K562 (cell line): Measurements from ENCODE around the gene ARHGAP18. TPM values are rescaled to one million over a fixed set of nuclear protein-coding genes. Genes with fewer than 3 reads are reported as not detected.

Experiments
- ATAC-seq: fragments of 200-7000 bp; cut with Tn5 transposase; 3 replicates; pipeline ENCODE4 v1.9.1; 2020; ENCODE audit warnings: moderate library complexity
- BruUV-seq: library from RNA; stranded (reverse); fragments of 400-500 nt; replicated peaks from 2 replicates; lab custom pipeline; 2021; lab: Mats Ljungman, UMichigan
- CTCF ChIA-PET: fragments of 300-600 bp; formaldehyde crosslinking; extraction: SDS; loops from one replicate; lab custom pipeline; 2021; ENCODE audit warnings: low intra/inter-chr PET ratio; lab: Yijun Ruan, JAX
- POLR2A ChIA-PET: fragments of 300-600, 350-650 bp; sonication (Branson Sonifier 250); formaldehyde crosslinking; extraction: SDS; loops from one replicate; lab custom pipeline; 2021; ENCODE audit warnings: antibody characterized with exemption, inconsistent platforms; lab: Yijun Ruan, JAX
- DNase-seq, 4 experiments: peaks; one replicate each; pipeline versions ENCODE4 v3.0.0 to v3.0.0-alpha.2; 2011 to 2018; ENCODE audit warnings: low spot score in 3 of 4, mixed read lengths in 3 of 4; ENCODE audit errors: extremely low read depth in 1 of 4
- FAIRE-seq: peaks from 2 replicates; lab custom pipeline; 2011; peaks lifted over from hg19 to GRCh38; lab: Jason Lieb, UNC
- H2AFZ ChIP-seq: 2 replicates; pipeline ENCODE4 v1.6.0; 2011; ENCODE audit warnings: low read depth, low read length, control low read depth, inconsistent platforms
- H3K27ac ChIP-seq: fragments of 200-600 bp; 3 replicates; pipeline ENCODE4 v1.8.0; 2011; ENCODE audit warnings: low read depth, mild to moderate bottlenecking, control low read depth, inconsistent platforms, low read length, moderate library complexity, mixed read lengths; ENCODE audit errors: extremely low read depth
- H3K27me3 ChIP-seq, 2 experiments: fragments of 300-600 bp in 1 of 2; 2 replicates in 1 of 2; 3 replicates in 1 of 2; pipeline versions ENCODE4 v1.6.0 to v1.8.0; 2011; ENCODE audit warnings: inconsistent platforms in 2 of 2, low read length in 2 of 2, mild to moderate bottlenecking in 1 of 2, mixed read lengths in 1 of 2, moderate library complexity in 1 of 2; ENCODE audit not compliant: control insufficient read depth in 2 of 2, insufficient read depth in 2 of 2
- H3K36me3 ChIP-seq: fragments of 300-600 bp; 3 replicates; pipeline ENCODE4 v1.8.0; 2011; ENCODE audit warnings: mild to moderate bottlenecking, low read length, inconsistent platforms; ENCODE audit not compliant: control insufficient read depth, insufficient read depth
- H3K4me1 ChIP-seq, 2 experiments: fragments of 200-600 bp in 1 of 2; replicated peaks in 1 of 2; 2 replicates in 1 of 2; 3 replicates in 1 of 2; pipeline versions ENCODE4 v1.5.1 to v1.8.0; 2011; ENCODE audit warnings: inconsistent platforms in 2 of 2, low read length in 2 of 2, mild to moderate bottlenecking in 1 of 2, mixed read lengths in 1 of 2, moderate library complexity in 1 of 2; ENCODE audit not compliant: control insufficient read depth in 2 of 2, insufficient read depth in 2 of 2
- H3K4me2 ChIP-seq: 2 replicates; pipeline ENCODE4 v1.6.1; 2011; ENCODE audit warnings: low read length, control low read depth, inconsistent platforms, mixed read lengths; ENCODE audit not compliant: insufficient read depth
- H3K4me3 ChIP-seq: fragments of 200-600 bp; sonication (generic), shearing (Covaris generic); 2 replicates; pipeline ENCODE4 v1.5.1; 2016; ENCODE audit warnings: control low read depth, inconsistent platforms
- H3K79me2 ChIP-seq: fragments of 200-600 bp; 3 replicates; pipeline ENCODE4 v1.8.0; 2011; ENCODE audit warnings: low read length, inconsistent platforms; ENCODE audit not compliant: control insufficient read depth, insufficient read depth
- H3K9ac ChIP-seq, 2 experiments: 2 replicates each; pipeline versions ENCODE4 v1.6.0 to v1.6.1; 2011; ENCODE audit warnings: low read depth in 2 of 2, low read length in 2 of 2, control low read depth in 1 of 2, inconsistent platforms in 1 of 2, mild to moderate bottlenecking in 1 of 2, mixed read lengths in 1 of 2; ENCODE audit not compliant: insufficient read depth in 1 of 2
- H3K9me1 ChIP-seq: one replicate; pipeline ENCODE4 v1.6.0; 2011; ENCODE audit warnings: inconsistent platforms, mild to moderate bottlenecking, low read length, moderate library complexity; ENCODE audit not compliant: control insufficient read depth, insufficient read depth
- H3K9me3 ChIP-seq: replicated peaks from 2 replicates; pipeline ENCODE4 v1.5.1; 2011; ENCODE audit warnings: low read depth, low read length, inconsistent platforms; ENCODE audit not compliant: control insufficient read depth, insufficient read depth
- H4K20me1 ChIP-seq: replicated peaks from 2 replicates; pipeline ENCODE4 v1.6.1; 2011; ENCODE audit warnings: low read length, inconsistent platforms, mixed read lengths; ENCODE audit not compliant: control insufficient read depth, insufficient read depth
- GATAD2B ChIP-seq: fragments of 450-650 bp; IDR thresholded peaks from 2 replicates; pipeline ENCODE4 v1.6.1; 2017; ENCODE audit warnings: mild to moderate bottlenecking, borderline replicate concordance
- RBM25 ChIP-seq: fragments of 200-400 bp; formaldehyde crosslinking; IDR thresholded peaks from 2 replicates; pipeline ENCODE4 v1.6.1; 2018; ENCODE audit warnings: low read length, low read depth, moderate library complexity; ENCODE audit not compliant: severe bottlenecking
- ZBTB17 ChIP-seq: fragments of 450-650 bp; formaldehyde crosslinking; IDR thresholded peaks from 2 replicates; pipeline ENCODE4 v1.4.0; 2020; ENCODE audit warnings: mild to moderate bottlenecking
- ZFP36 ChIP-seq: fragments of 150-350 bp; IDR thresholded peaks from 2 replicates; pipeline ENCODE4 v1.6.1; 2018; ENCODE audit warnings: low read length, low read depth; ENCODE audit not compliant: partially characterized antibody
- ZNF121 ChIP-seq: sonication (generic); formaldehyde crosslinking; conservative IDR thresholded peaks from 2 replicates; pipeline ENCODE4 v1.8.0; 2022; ENCODE audit warnings: missing genetic modification reagents
- ZNF830 ChIP-seq: fragments of 250-450 bp; sonication (Bioruptor Pico); IDR thresholded peaks from 2 replicates; pipeline ENCODE4 v1.5.0; 2021; ENCODE audit warnings: mild to moderate bottlenecking
- WGBS: fragments of 100-300 bp; shearing (Covaris generic); methylation state at CpG from one replicate; pipeline ENCODE4 v1.1.6; 2016; ENCODE audit warnings: low coverage, mixed read lengths; ENCODE audit not compliant: insufficient coverage; ENCODE audit errors: missing lambda C conversion rate; 5-methylcytosine and 5-hydroxymethylcytosine counted together
- in situ Hi-C: fragments of 300-500 bp; cut with MboI; formaldehyde crosslinking; loops from 4 replicates; pipeline ENCODE4 v1.15.0; 2018; ENCODE audit warnings: inconsistent platforms, mixed read lengths
- intact Hi-C: fragments of 100-400 bp; cut with micrococcal nuclease; formaldehyde crosslinking; loops from 2 replicates; pipeline ENCODE4 v1.14.2; 2022
- polyA plus RNA-seq, 8 experiments: library from polyadenylated mRNA; depleted of rRNA in 4 of 8; stranded (reverse) in 5 of 8; unstranded in 3 of 8; fragments of >200 nt; fragmentation: Nextera tagmentation in 2 of 8; fragmentation: Illumina TruSeq in 1 of 8; extraction: Ambion mirVana in 2 of 8; extraction: Trizol in 1 of 8; gene quantifications; 2 replicates each; pipeline versions ENCODE4 v1.2.1 to v1.2.3, GENCODE V29; 2011 to 2014; ENCODE audit warnings: inconsistent platforms in 1 of 8, missing spikeins in 1 of 8
- total RNA-seq, 7 experiments: library from RNA; depleted of rRNA in 6 of 7; stranded (reverse); fragments of >200 nt in 6 of 7; fragmentation: Illumina TruSeq in 2 of 7; extraction: Trizol in 2 of 7; gene quantifications; 2 replicates each; pipeline versions ENCODE4 v1.2.1 to v1.2.3, GENCODE V29; 2011 to 2021; ENCODE audit warnings: low replicate concordance in 1 of 7
- TF ChIP-seq, protein P1 (sequence below): fragments of 450-650 bp; IDR thresholded peaks from 2 replicates; pipeline ENCODE4 v1.6.1; 2017; ENCODE audit warnings: antibody characterized with exemption
- TF ChIP-seq, protein P2 (sequence below): fragments of 200-800 bp; sonication (Bioruptor generic); IDR thresholded peaks from 2 replicates; pipeline ENCODE4 v1.6.1; 2017; ENCODE audit warnings: missing genetic modification characterization, missing compliant biosample characterization
- TF ChIP-seq, protein P3 (sequence below): fragments of 250-450 bp; sonication (Bioruptor Pico); IDR thresholded peaks from 2 replicates; pipeline ENCODE4 v1.8.0; 2022; ENCODE audit warnings: moderate library complexity, mild to moderate bottlenecking, inconsistent platforms

The ARHGAP18 gene
- total and polyA plus RNA-seq, 9 of the 15 experiments (the other 6 are each of a cell fraction or from before 2014, with no cell fraction given) = 13.3 to 29.7 (median 21.1) TPM

DNA sequence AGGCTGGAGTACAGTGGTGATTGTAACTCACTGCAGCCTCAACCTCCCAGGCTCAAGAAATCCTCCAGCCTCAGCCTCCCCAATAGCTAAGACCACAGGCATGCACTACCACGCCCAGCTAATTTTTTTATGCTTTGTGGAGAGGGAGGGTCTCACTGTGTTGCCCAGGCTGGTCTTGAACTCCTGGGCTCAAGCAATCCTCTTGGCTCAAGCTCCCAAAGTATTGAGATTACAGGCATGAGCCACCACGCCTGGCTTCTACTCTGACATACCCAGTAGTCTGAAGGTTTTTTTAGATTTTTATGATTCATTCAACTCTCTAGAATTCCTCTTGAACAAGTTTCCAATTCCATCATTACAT lies 1.3 kb upstream of the ARHGAP18 start:
- WGBS = 95% methylated on average over 2 of the region's 2 CpGs
- DNase-seq (no peak), ATAC-seq (no peak), FAIRE-seq (no peak)
- Histone ChIP-seq H3K4me1 (peaks cover 7 to 19% of the 10 kb centered on the region in 2 experiments; a peak in 3 of 5 replicates), H2AFZ (peak overlapping the region; percentile 98; the same call in 1 of the 2 replicates), H4K20me1 (peaks cover 4% of the 10 kb centered on the region; the same call in 1 of the 2 replicates), H3K4me2 (no peak overlapping the region), H3K36me3 (no peaks in the 10 kb centered on the region; the same call in 1 of the 3 replicates), H3K4me3 (no peak overlapping the region), H3K79me2 (peaks cover 37% of the 10 kb centered on the region), H3K27me3 (no peaks in the 10 kb centered on the region), H3K9ac (no peak overlapping the region), H3K27ac (no peak overlapping the region), H3K9me1 (no peaks in the 10 kb centered on the region), H3K9me3 (no peaks in the 10 kb centered on the region)
- TF ChIP-seq ZNF830 = no peak
- peak; percentile 34 for TF ChIP-seq ZNF121 (CRISPR knock-in tag)
- intact Hi-C loops = loop anchor here (2.0 kb wide), 1 partner anchor 26 kb away; no protein-coding TSS in a partner anchor
- in situ Hi-C loops = no loop called here
- ChIA-PET CTCF (no interaction called here), POLR2A (interaction anchor here (0.6 to 4.8 kb wide), 5 partner anchors 16 to 271 kb away, joined by 3 to 36 read pairs (median 4); no protein-coding TSS in a partner anchor)
- BruUV-seq = no TSS peak

DNA sequence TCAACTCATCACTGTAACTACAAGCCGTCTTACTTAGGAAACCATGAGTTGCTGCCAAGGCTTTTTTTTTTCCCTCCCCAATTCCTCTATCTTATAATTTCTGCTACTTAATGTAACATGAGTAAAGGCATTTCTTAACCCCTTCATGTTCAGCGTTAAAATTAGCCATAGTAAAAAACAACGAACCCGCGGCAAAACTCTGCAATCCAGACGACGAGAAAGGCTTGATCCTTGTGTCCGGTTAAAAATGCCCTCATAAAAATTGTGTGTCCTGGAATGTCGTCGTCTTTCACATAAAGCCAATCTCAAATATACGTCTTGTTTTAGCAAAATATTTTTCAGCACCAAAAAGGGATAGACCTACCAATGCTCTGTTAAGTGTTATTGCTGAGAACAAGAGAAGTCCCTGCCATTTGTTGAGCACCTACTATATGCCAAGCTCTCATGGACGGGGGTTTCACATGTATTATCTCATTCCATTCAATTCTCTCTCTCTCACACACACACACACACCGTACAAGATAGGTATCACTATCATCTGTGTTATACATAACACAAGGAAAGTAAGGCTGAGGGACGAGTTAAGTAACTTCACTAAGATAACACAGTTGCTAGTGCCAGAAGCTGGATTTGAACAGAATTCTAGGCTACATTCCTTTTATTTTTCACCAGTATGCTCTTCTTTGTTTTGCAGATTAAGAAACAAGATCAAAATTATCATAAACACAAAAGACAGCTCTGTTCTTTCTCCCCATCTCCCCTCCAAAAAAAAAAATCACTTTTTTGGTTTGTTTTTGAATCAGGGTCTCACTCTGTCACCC lies 683 bp upstream of the ARHGAP18 start:
- no peaks in the 10 kb centered on the region for H3K27me3 ChIP-seq
- no peaks in the 10 kb centered on the region for H3K9me1 ChIP-seq
- peaks cover 43% of the 10 kb centered on the region for H3K79me2 ChIP-seq
- peaks cover 4% of the 10 kb centered on the region; the same call in 1 of the 2 replicates for H4K20me1 ChIP-seq
- no peak for DNase-seq
- H3K36me3 ChIP-seq = no peaks in the 10 kb centered on the region; the same call in 1 of the 3 replicates
- H3K4me1 ChIP-seq = peaks cover 7 to 23% of the 10 kb centered on the region in 2 experiments; a peak in 3 of 5 replicates
- CTCF ChIA-PET = interaction anchor here (0.6 kb wide), 1 partner anchor 21 kb away, joined by 3 read pairs; no protein-coding TSS in a partner anchor
- H3K27ac ChIP-seq = peak overlapping the region; percentile 81
- H3K4me3 ChIP-seq = peak overlapping the region; percentile 64
- in situ Hi-C loops (no loop called here), intact Hi-C loops (loop anchor here (2.0 kb wide), 1 partner anchor 26 kb away; no protein-coding TSS in a partner anchor)
- BruUV-seq = TSS peak; percentile 81
- H2AFZ ChIP-seq = peak overlapping the region; percentile 98
- WGBS = 2% methylated on average over 14 of the region's 14 CpGs
- FAIRE-seq = no peak
- H3K4me2 ChIP-seq = peak overlapping the region; percentile 99
- peak; percentile 3; the same call in 2 of the 3 replicates for ATAC-seq
- H3K9me3 ChIP-seq = no peaks in the 10 kb centered on the region
- H3K9ac ChIP-seq = peak overlapping the region in 1 of 2 experiments; percentile 75; a peak in 2 of 4 replicates
- POLR2A ChIA-PET = interaction anchor here (0.6 to 4.8 kb wide), 12 partner anchors 8 to 272 kb away, joined by 3 to 36 read pairs (median 4); no protein-coding TSS in a partner anchor
- TF ChIP-seq, protein P1, sequence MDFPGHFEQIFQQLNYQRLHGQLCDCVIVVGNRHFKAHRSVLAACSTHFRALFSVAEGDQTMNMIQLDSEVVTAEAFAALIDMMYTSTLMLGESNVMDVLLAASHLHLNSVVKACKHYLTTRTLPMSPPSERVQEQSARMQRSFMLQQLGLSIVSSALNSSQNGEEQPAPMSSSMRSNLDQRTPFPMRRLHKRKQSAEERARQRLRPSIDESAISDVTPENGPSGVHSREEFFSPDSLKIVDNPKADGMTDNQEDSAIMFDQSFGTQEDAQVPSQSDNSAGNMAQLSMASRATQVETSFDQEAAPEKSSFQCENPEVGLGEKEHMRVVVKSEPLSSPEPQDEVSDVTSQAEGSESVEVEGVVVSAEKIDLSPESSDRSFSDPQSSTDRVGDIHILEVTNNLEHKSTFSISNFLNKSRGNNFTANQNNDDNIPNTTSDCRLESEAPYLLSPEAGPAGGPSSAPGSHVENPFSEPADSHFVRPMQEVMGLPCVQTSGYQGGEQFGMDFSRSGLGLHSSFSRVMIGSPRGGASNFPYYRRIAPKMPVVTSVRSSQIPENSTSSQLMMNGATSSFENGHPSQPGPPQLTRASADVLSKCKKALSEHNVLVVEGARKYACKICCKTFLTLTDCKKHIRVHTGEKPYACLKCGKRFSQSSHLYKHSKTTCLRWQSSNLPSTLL = no peak
- TF ChIP-seq GATAD2B = 0 out of 2 replicates have a peak, but pooled peaks have one; percentile 21
- TF ChIP-seq RBM25 = peak; percentile 85
- TF ChIP-seq, protein P2, sequence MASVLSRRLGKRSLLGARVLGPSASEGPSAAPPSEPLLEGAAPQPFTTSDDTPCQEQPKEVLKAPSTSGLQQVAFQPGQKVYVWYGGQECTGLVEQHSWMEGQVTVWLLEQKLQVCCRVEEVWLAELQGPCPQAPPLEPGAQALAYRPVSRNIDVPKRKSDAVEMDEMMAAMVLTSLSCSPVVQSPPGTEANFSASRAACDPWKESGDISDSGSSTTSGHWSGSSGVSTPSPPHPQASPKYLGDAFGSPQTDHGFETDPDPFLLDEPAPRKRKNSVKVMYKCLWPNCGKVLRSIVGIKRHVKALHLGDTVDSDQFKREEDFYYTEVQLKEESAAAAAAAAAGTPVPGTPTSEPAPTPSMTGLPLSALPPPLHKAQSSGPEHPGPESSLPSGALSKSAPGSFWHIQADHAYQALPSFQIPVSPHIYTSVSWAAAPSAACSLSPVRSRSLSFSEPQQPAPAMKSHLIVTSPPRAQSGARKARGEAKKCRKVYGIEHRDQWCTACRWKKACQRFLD (CRISPR knock-in tag) = 0 out of 2 replicates have a peak, but pooled peaks have one; percentile 64
- TF ChIP-seq, protein P3, sequence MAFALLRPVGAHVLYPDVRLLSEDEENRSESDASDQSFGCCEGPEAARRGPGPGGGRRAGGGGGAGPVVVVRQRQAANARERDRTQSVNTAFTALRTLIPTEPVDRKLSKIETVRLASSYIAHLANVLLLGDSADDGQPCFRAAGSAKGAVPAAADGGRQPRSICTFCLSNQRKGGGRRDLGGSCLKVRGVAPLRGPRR (CRISPR knock-in tag) = no peak
- TF ChIP-seq ZFP36 = no peak
- TF ChIP-seq ZBTB17 = no peak
